ENCODE results near the gene WDSUB1. TPM values are rescaled to one million over a fixed set of nuclear protein-coding genes. Genes with fewer than 3 reads are reported as not detected.

The WDSUB1 gene
- polyA plus RNA-seq, 1 of the 3 experiments (the other 2 are of a cell fraction), result 5.3 TPM

DNA sequence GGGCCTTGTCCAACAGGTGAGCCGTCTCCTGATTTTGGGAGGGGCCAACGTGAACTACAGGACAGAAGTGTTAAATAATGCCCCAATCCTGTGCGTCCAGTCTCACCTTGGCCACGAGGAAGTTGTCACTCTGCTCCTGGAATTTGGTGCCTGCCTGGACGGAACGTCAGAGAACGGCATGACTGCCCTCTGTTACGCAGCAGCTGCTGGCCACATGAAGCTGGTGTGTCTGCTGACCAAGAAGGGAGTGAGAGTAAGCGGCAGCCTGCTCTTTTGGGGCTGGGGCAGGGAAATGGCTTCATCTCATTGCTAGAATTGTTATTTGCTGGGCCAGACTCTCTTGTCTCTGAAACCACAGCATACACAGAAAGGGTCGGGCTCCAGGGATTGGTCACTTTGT is 92.3 kb downstream of the WDSUB1 start (continued):
- TF ChIP-seq, protein P1, sequence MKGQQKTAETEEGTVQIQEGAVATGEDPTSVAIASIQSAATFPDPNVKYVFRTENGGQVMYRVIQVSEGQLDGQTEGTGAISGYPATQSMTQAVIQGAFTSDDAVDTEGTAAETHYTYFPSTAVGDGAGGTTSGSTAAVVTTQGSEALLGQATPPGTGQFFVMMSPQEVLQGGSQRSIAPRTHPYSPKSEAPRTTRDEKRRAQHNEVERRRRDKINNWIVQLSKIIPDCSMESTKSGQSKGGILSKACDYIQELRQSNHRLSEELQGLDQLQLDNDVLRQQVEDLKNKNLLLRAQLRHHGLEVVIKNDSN (IDR thresholded peaks at IDR 0.05; ENCODE audit: borderline replicate concordance, low read depth), result no peak
- no peak for TF ChIP-seq MEF2A (IDR thresholded peaks at IDR 0.05; ENCODE audit: borderline replicate concordance, low read depth)
- TF ChIP-seq NFIC (IDR thresholded peaks at IDR 0.05; ENCODE audit: borderline replicate concordance), result no peak
- no peak for TF ChIP-seq YY1 (IDR thresholded peaks at IDR 0.05; ENCODE audit: low read depth)
- TF ChIP-seq, protein P2, sequence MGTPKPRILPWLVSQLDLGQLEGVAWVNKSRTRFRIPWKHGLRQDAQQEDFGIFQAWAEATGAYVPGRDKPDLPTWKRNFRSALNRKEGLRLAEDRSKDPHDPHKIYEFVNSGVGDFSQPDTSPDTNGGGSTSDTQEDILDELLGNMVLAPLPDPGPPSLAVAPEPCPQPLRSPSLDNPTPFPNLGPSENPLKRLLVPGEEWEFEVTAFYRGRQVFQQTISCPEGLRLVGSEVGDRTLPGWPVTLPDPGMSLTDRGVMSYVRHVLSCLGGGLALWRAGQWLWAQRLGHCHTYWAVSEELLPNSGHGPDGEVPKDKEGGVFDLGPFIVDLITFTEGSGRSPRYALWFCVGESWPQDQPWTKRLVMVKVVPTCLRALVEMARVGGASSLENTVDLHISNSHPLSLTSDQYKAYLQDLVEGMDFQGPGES (IDR thresholded peaks at IDR 0.05; ENCODE audit: low read depth, low read length), result no peak
- TF ChIP-seq, protein P3, sequence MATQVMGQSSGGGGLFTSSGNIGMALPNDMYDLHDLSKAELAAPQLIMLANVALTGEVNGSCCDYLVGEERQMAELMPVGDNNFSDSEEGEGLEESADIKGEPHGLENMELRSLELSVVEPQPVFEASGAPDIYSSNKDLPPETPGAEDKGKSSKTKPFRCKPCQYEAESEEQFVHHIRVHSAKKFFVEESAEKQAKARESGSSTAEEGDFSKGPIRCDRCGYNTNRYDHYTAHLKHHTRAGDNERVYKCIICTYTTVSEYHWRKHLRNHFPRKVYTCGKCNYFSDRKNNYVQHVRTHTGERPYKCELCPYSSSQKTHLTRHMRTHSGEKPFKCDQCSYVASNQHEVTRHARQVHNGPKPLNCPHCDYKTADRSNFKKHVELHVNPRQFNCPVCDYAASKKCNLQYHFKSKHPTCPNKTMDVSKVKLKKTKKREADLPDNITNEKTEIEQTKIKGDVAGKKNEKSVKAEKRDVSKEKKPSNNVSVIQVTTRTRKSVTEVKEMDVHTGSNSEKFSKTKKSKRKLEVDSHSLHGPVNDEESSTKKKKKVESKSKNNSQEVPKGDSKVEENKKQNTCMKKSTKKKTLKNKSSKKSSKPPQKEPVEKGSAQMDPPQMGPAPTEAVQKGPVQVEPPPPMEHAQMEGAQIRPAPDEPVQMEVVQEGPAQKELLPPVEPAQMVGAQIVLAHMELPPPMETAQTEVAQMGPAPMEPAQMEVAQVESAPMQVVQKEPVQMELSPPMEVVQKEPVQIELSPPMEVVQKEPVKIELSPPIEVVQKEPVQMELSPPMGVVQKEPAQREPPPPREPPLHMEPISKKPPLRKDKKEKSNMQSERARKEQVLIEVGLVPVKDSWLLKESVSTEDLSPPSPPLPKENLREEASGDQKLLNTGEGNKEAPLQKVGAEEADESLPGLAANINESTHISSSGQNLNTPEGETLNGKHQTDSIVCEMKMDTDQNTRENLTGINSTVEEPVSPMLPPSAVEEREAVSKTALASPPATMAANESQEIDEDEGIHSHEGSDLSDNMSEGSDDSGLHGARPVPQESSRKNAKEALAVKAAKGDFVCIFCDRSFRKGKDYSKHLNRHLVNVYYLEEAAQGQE (IDR thresholded peaks at IDR 0.05; ENCODE audit: low read depth, low read length), result no peak
- TF ChIP-seq RFX5 (IDR thresholded peaks at IDR 0.05; ENCODE audit: low read length), result no peak

DNA sequence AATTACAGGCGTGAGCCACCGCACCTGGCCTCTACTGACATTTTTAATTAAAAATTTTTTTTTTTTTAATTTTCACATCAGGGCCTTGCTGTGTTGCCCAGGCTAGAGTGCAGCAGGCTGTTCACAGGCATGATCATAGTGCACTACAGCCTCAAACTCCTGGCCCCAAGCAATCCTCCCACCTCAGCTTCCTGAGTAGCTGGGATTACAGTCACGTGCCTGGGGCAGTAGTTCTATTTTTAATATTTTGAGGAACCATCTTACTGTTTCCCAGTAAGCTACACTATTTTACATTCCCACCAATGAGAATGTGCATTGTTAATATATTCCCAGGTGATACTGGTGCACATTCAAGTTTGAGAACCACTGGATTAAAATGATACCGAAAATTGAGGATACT is 92.7 kb downstream of the WDSUB1 start:
- Histone ChIP-seq H2AFZ (ENCODE audit: low read depth) (no peak overlapping the region), H3K4me2 (no peak overlapping the region), H3K79me2 (ENCODE audit: insufficient read depth) (no peaks in the 10 kb centered on the region), H3K9ac (no peak overlapping the region), H3K9me3 (no peaks in the 10 kb centered on the region), H4K20me1 (ENCODE audit: insufficient read depth) (no peaks in the 10 kb centered on the region), H3K9me2 (no peaks in the 10 kb centered on the region), H3K27me3 (ENCODE audit: insufficient read depth) (no peaks in the 10 kb centered on the region), H3K36me3 (replicated peaks in 1 of 2; ENCODE audit: control insufficient read depth in 1 of 2, insufficient read depth in 2 of 2, low read length in 1 of 2) (peaks cover 10 to 52% of the 10 kb centered on the region in 2 experiments), H3K4me3 (ENCODE audit: low read depth in 2 of 2, low read length in 1 of 2) (no peak overlapping the region), H3F3A (replicated peaks; ENCODE audit: insufficient read depth) (no peaks in the 10 kb centered on the region), H3K27ac (ENCODE audit: low read depth in 2 of 2, low read length in 1 of 2) (no peak overlapping the region), H3K4me1 (ENCODE audit: control insufficient read depth in 1 of 2, insufficient read depth in 2 of 2, low read depth in 1 of 2, low read length in 1 of 2) (no peaks in the 10 kb centered on the region; a peak in 1 of 4 replicates)
- CTCF ChIA-PET, result no interaction called here
- POLR2A ChIA-PET, result no interaction called here
- no peak for TF ChIP-seq YY1 (IDR thresholded peaks at IDR 0.05; ENCODE audit: low read depth)
- TF ChIP-seq MXI1 (IDR thresholded peaks at IDR 0.05; ENCODE audit: low read depth, low read length), result no peak
- TF ChIP-seq EZH2phosphoT487 (IDR thresholded peaks at IDR 0.05; ENCODE audit: borderline replicate concordance, low read depth), result no peak
- TF ChIP-seq SIN3A (IDR thresholded peaks at IDR 0.05; ENCODE audit: borderline replicate concordance, low read depth, low read length), result no peak
- TF ChIP-seq RAD21 (IDR thresholded peaks at IDR 0.05; ENCODE audit: low read length), result no peak
- no peak for TF ChIP-seq FOXM1 (IDR thresholded peaks at IDR 0.05; ENCODE audit: low read depth)
- TF ChIP-seq FOXJ3 (CRISPR knock-in tag; IDR thresholded peaks at IDR 0.05), result no peak
- TF ChIP-seq POLR2AphosphoS5 (IDR thresholded peaks at IDR 0.05; ENCODE audit: low read depth, low read length), result no peak
- no peak for TF ChIP-seq GABPA (IDR thresholded peaks at IDR 0.05; ENCODE audit: low read depth)
- TF ChIP-seq ZBTB33 (IDR thresholded peaks at IDR 0.05; ENCODE audit: borderline replicate concordance, low read depth), result no peak
- 96% methylated on average over 4 of the region's 4 CpGs for WGBS (ENCODE audit: low lambda C conversion rate)
- DNase-seq, result no peak
